HepG2 (cell line): ENCODE results near the gene PXMP4. TPM values are rescaled to one million over a fixed set of nuclear protein-coding genes. Genes with fewer than 3 reads are reported as not detected.

Experiments used
- FOXA1 ChIP-seq, 2 experiments: fragments of 450-650 bp in 1 of 2; sonication (generic) in 1 of 2; formaldehyde crosslinking in 1 of 2; IDR thresholded peaks; 2 replicates each; pipeline versions ENCODE4 v1.4.0 to v1.6.1; 2016 to 2020; ENCODE audit warnings: missing genetic modification reagents in 1 of 2
- NAIF1 ChIP-seq: sonication (generic); formaldehyde crosslinking; IDR thresholded peaks from 2 replicates; pipeline ENCODE4 v1.5.0; 2020; ENCODE audit warnings: mild to moderate bottlenecking, missing genetic modification reagents, borderline replicate concordance
- SP5 ChIP-seq: IDR thresholded peaks from 2 replicates; pipeline ENCODE4 v1.6.1; 2016; ENCODE audit warnings: low read depth, borderline replicate concordance
- XRCC5 ChIP-seq: fragments of 200-400 bp; formaldehyde crosslinking; optimal IDR thresholded peaks from 2 replicates; pipeline ENCODE3; 2017; ENCODE audit warnings: mild to moderate bottlenecking, low read length
- ZNF772 ChIP-seq: sonication (generic); formaldehyde crosslinking; IDR thresholded peaks from 2 replicates; pipeline ENCODE4 v1.5.0; 2020; ENCODE audit warnings: mild to moderate bottlenecking, missing genetic modification reagents
- polyA plus RNA-seq, 8 experiments: library from polyadenylated mRNA; depleted of rRNA in 3 of 8; stranded (reverse) in 7 of 8; unstranded in 1 of 8; fragments of >200 nt; fragmentation: Illumina TruSeq in 4 of 8; extraction: Trizol in 4 of 8; gene quantifications; 2 replicates each; pipeline versions ENCODE4 v1.2.1 to v1.2.3, GENCODE V29; 2011 to 2016; ENCODE audit warnings: low read depth in 4 of 8, missing spikeins in 1 of 8, mixed read lengths in 1 of 8; ENCODE audit not compliant: insufficient read depth in 1 of 8
- total RNA-seq, 5 experiments: library from RNA; depleted of rRNA; stranded (reverse); fragments of >200 nt; fragmentation: Illumina TruSeq; extraction: Trizol; gene quantifications; 2 replicates each; pipeline ENCODE4 v1.2.3, GENCODE V29; 2016; ENCODE audit warnings: low read depth in 1 of 5
- TF ChIP-seq, protein P1 (sequence below): sonication (generic); formaldehyde crosslinking; IDR thresholded peaks from 2 replicates; pipeline ENCODE4 v1.4.0; 2020; ENCODE audit warnings: missing genetic modification reagents
- TF ChIP-seq, protein P2 (sequence below): IDR thresholded peaks from 2 replicates; pipeline ENCODE4 v1.6.1; 2016; ENCODE audit warnings: missing compliant biosample characterization, missing genetic modification reagents, borderline replicate concordance

PXMP4 gene
- total and polyA plus RNA-seq, 2 of the 13 experiments (the other 11 are each of a cell fraction or from before 2014, with no cell fraction given) = not detected

DNA sequence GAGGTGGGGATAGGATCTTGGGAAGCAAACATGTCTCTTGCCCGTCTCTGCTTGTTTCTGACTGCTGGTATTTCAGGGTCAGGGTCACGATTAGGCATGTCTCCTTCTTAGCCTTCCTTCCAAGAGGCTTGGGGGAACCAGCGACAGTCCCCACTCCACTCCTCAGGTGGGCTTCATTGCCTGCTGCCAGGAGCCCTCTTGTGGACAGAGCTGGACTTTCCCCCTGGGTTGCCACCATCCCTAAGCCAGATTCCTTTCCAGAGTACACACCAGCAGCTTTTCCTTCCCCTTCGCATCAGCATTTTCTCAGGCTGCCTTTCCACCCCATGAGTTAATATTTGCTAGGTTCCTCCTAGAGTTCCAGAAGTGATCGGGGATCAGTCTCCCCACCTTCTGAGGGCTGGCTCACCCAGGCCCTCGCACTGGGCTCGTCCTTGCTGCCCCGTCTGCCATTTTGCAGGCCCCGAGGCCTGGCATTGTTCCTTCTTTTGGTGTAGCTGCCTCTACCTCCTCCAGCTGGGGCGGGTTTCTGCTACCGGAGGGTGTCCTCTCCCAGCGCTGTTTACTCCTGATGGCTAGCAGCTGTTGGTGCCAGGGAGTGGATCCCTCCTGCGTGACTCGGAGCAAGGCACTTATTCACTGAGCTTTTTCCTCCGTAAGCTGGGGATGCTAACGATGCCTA, 66.8 kb downstream of the PXMP4 start (continued):
- TF ChIP-seq FOXA1 (IDR thresholded peaks at IDR 0.05) = no peak
- TF ChIP-seq FOXA1 (CRISPR knock-in tag; IDR thresholded peaks at IDR 0.05) = peak; percentile 44
- TF ChIP-seq, protein P1, sequence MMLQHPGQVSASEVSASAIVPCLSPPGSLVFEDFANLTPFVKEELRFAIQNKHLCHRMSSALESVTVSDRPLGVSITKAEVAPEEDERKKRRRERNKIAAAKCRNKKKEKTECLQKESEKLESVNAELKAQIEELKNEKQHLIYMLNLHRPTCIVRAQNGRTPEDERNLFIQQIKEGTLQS (CRISPR knock-in tag) = no peak
- TF ChIP-seq ZNF772 (CRISPR knock-in tag) = 0 out of 2 replicates have a peak, but pooled peaks have one; percentile 52
- no peak for TF ChIP-seq SP5
- no peak for TF ChIP-seq NAIF1
- TF ChIP-seq, protein P2, sequence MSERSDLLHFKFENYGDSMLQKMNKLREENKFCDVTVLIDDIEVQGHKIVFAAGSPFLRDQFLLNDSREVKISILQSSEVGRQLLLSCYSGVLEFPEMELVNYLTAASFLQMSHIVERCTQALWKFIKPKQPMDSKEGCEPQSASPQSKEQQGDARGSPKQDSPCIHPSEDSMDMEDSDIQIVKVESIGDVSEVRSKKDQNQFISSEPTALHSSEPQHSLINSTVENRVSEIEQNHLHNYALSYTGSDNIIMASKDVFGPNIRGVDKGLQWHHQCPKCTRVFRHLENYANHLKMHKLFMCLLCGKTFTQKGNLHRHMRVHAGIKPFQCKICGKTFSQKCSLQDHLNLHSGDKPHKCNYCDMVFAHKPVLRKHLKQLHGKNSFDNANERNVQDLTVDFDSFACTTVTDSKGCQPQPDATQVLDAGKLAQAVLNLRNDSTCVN (CRISPR knock-in tag) = no peak
- peak; percentile 91 for TF ChIP-seq XRCC5

Other genes with a start within 250 kb of the PXMP4 start
- gene CBFA2T2, start 230.2 kb downstream of the PXMP4 start, total RNA-seq (2016; rRNA removed; fragmentation: Illumina TruSeq; extraction: Trizol) = 6.3 and 7.3 TPM in 2 replicates
- gene CBFA2T2, start 230.2 kb downstream of the PXMP4 start, polyA plus RNA-seq (2011; rRNA removed) = 20.8 and 21.2 TPM in 2 replicates
- gene C20orf144, start 58.0 kb downstream of the PXMP4 start, total RNA-seq (2016; rRNA removed; fragmentation: Illumina TruSeq; extraction: Trizol) = 0.09 and 0.14 TPM in 2 replicates
- gene C20orf144, start 58.0 kb downstream of the PXMP4 start, polyA plus RNA-seq (2011; rRNA removed) = 0.16 TPM in 2 replicates
- not detected in 2 replicates for gene ACTL10, start 53.4 kb downstream of the PXMP4 start, total RNA-seq (2016; rRNA removed; fragmentation: Illumina TruSeq; extraction: Trizol)
- not detected in 2 replicates for gene ACTL10, start 53.4 kb downstream of the PXMP4 start, polyA plus RNA-seq (2011; rRNA removed)
- 26.4 and 61.5 TPM in 2 replicates for gene NECAB3, start 45.9 kb downstream of the PXMP4 start, total RNA-seq (2016; rRNA removed; fragmentation: Illumina TruSeq; extraction: Trizol)
- 65.5 and 81.8 TPM in 2 replicates for gene NECAB3, start 45.9 kb downstream of the PXMP4 start, polyA plus RNA-seq (2011; rRNA removed)
- 25.3 and 39.4 TPM in 2 replicates for gene E2F1, start 33.9 kb downstream of the PXMP4 start, total RNA-seq (2016; rRNA removed; fragmentation: Illumina TruSeq; extraction: Trizol)
- gene E2F1, start 33.9 kb downstream of the PXMP4 start, polyA plus RNA-seq (2011; rRNA removed) = 22.5 and 25.5 TPM in 2 replicates
- gene ZNF341, start 11.7 kb upstream of the PXMP4 start, total RNA-seq (2016; rRNA removed; fragmentation: Illumina TruSeq; extraction: Trizol) = 0.97 and 1.1 TPM in 2 replicates
- 2.2 TPM in 2 replicates for gene ZNF341, start 11.7 kb upstream of the PXMP4 start, polyA plus RNA-seq (2011; rRNA removed)
- gene CHMP4B, start 91.0 kb upstream of the PXMP4 start, total RNA-seq (2016; rRNA removed; fragmentation: Illumina TruSeq; extraction: Trizol) = 40.1 and 55.7 TPM in 2 replicates
- gene CHMP4B, start 91.0 kb upstream of the PXMP4 start, polyA plus RNA-seq (2011; rRNA removed) = 45.6 and 53.3 TPM in 2 replicates